GM18858 (cell line): Measurements from ENCODE around the gene RNFT2.

Experiments used
- ATAC-seq: cut with Tn5 transposase; IDR thresholded peaks from one replicate; pipeline ENCODE4 v1.9.1; 2021; ENCODE audit not compliant: unreplicated experiment

Gene RNFT2

DNA sequence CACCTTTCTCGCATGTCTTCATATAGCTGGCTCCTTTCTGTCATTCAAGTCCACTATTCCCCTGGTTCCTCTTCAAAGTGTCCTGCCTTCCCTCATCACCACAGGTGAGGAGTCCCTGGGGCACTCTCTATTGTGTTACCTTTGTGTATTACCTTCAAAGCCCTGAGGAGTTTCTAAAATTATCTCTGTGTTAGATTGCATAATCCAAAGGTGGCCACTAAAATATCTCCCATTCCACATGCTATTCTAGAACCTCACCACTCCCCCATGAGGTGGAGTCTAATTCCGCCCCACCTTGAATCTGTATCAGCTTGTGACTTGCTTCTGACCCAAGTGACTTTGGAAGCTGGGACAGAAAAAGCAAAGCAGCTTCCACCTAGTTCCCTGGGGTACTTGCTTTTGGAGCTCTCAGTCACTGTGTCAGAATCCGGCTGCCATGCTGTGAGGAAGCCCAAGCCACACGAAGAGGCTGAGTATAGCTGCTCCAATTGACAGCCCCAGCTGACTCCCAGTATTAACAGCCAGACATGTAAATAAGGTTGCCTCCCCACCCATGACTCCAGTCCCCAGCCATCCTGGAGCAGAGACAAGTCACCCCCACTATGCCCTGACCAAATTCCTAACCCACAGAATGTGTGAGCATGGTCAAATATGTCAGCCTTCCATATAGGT is 136.3 kb downstream of the RNFT2 start:
- no peak for ATAC-seq

DNA sequence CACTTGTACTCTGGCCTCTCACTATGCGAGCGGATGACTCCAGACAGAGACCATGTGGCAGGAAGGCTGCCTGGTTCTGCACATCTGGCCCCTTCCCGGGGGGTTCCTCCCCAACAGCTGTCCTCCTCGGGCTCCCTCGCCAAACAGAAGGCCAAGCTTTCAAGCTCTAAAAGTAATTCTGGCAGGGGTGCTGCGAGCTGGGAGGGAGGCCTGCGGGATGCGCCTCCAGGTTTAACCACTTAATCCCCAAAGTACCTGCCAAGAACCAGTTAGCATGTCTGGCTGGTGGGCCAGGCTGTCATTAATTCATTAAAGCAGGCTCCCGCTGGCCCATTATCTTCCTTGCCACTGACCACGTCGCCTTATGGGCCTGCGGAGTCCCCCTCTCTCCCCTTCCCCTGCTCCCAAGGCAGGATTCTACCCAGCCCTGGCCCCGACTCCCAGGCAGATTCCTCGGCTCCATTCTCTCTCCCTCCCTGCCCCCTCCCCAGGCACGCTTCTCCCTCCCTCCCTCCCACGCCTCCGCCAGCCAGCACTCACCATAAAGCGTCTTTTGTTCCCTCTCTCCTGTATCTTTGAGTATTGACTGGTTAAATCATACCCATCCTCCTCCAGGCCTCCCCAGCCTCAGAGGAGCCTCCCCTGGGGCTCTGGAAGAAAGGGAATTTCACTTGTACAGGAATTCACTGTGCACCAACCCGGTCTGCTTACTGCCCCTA is 138.2 kb downstream of the RNFT2 start:
- ATAC-seq, result no peak

DNA sequence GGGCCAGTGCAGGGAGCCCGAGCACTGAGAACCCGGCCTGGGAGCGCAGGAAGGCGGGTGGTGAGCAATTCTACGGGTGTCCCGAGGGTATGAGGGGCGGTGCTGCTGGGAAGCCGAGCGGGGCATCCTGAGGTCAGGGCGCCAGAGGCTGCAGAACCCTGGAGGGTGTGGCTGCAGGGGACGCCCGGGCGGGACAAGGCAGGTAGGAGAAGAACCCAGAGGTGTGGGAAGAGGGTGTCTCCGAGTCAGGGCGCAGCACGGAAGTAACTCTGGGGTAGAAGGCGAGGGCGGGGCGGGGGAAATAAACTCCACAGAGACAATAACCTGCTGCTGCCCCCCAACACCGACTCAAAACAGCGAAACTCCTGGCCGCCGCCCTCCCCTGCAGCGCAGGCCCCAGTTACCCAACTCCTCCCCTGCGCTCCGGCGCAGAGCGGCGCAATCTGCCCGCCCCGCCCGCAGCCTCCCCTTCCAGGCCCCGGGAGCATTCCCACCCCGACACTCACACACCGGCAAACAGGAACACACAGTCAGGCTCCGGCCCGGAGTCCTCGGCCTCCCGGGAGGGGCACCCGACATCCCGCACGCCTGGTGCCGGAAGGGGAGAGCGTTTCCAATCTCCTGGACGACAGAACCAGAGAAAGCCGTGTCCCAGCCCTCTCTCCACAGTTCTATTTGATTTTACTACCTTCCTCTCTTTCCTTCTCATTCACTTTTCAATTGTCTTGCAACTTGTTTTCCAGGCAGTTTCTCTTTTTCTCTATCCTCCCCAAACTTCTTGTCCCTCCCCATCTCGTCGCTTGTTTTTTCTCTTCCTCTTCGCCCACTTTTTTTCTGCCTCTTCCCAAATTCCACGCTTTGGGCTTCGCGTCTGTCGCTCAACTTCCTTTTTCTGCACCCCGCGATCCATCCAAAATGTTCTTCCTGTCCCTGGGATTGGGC is 140.7 kb downstream of the RNFT2 start:
- ATAC-seq, result no peak

DNA sequence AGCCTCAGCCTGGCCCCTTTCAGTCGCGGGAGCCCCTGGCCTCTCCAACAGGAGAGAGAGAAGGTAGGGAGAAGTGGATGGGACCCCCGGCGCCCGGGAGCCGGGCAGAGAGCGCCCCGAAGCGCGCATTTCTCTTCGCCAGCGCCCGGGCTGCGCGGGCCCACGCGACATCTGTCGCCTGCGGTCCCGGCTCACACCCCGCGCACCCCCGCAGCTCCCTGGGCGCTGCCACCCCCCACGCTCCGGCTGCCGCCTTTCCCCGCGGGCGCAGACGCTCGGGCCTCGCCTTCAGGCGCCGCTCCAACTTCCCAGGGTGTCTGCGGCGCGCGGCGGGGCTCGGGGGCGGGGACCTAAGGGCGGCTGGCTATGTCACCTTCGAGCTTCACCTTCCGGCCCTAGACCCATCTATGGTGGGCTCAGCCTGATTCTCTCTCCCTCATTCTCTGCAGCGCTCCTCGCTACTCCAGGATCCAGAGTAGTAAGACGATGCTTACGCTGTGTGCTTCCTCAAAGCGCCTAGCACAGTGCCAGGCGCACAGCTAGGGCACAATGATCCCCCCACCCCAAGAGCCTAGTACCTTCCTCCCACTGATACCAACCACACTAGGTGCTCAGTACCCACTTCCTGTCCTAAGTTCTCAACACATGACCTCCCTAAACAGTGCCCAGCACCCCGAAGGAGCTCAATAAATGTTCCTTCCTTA is 141.5 kb downstream of the RNFT2 start:
- ATAC-seq, result no peak

DNA sequence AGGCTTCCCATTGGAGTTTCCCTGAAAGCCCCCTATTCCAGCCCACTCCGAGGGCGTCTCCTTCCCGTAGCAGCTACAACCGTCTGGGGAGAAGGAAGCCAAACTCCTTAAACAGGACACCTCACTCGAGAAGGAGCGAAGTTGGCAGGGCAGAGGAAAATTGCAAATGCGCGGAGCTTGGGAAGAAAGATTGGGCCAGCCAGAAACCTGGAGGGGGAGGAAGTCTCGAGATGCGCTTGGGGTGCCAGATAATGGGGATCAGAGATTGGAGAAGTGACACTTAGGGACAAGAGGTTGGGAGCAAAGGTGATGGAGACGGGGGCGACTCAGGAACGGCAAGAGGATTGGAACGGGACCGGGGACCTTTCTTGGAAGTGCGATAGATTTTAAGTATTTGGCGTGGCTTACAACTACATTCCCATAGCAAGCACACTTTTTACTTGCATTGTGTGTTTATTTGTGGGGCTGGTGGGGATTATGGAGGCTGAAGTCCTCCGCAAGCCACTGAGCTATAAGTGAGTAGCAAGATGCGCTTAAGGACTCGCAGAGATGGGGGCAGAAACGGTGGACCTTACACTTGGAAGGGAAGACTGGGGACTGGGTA is 142.2 kb downstream of the RNFT2 start:
- no peak for ATAC-seq

DNA sequence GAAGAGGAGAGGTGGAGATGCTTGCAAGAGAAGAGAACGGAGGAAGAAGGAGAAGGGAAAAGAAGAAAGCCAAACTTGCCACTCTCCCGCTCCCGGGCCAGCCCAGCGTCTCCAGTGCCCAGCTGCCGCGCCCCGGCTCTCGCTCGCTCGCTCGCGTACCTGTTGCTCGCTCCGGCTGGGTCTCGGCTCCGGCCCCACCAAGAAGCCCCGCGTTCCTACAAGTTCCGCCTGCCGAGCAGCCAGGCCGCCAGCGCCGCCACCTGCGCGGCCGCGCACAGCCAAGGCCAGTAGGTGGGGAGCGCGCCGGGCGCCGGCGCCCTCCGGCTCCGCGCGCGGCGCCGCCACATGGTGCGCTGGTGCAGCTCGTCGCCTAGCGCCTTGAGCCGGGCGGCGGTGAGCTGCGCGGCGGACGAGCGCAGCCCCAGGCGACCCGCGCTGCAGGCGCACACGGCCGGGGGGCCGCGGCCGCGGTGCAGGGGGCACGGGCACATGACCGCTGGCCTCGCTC is 142.8 kb downstream of the RNFT2 start:
- no peak for ATAC-seq

DNA sequence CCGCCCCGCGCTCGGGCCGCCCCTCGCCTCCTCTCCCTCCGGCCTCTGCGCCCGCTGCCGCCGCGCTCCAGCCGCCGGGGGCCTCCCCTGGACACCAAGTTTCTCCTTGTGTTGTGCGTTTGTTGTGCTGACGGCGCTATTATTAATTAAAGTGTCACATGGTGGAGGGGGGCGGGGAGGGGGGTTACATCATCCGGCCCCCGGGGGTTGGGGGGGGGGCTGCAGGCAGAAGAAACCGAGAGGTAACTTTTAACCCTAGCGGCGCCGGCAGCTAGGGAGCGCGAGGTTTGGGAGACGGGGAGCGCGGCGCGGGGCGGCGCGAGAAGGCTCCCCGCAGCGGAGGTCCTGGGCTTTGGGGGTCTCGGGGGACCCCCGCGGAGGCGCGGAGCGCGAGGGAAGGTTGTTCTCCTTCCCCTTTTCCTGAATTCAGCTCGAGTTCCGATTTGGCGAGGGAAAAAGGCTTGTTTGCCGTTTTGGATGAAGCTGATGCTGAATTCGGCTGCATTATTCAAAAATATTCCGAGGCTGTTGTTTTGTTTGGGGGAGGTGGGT is 143.3 kb downstream of the RNFT2 start, which contains the start of gene HRK:
Gene HRK (minus strand): TSS at position 117 of the 552 bp plus-strand sequence. CDS start 134 bp downstream, outside the sequence.
- ATAC-seq, result no peak

DNA sequence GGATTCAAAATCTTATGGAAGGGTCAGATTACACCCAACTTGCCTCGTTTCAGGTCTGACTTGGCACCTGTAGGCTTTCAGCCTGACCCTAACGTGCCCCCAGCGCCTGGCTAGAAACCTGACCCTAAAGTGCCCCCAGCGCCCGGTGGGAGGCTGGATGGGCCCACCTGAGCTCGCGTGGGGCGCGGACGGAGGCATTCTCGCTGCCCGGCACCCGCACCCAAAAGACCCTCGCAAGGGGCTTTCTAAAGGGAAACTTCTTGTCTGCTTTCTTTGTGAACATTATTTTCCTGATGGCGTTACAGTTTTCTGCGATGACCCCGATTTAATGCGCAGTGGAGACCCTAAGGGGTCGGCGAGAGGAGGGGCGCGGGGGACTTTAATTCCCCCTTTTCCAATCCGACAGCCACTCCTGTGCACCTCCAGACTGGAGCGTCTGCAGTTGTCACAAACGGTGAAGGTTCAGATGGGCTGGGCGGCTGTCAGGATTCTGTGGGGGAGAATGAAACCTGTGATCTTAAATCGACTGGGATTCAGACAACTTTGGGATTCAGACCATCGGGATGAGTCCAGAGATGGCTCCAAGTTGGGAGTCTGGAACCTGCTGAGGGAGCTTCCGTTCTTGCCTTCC is 143.9 kb downstream of the RNFT2 start:
- ATAC-seq, result no peak

DNA sequence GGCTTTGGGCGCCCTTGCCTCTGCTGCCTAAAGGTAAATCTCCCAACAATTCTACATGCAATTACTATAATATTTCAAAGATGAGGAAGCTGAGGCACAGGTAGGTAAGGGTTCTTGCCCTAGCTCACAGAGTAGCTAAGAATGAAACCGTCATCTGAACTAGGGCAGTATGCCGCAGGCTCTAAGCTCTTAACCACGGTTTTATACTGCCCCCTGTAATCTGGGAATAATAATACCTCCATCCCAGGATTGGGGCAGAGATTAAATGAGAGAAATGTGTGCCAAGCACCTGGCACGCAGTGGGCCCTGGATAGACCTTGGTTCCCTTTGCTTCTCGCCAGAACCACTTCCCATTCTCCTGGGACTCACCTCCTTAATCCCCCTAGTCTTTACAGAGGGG is 144.6 kb downstream of the RNFT2 start:
- no peak for ATAC-seq

DNA sequence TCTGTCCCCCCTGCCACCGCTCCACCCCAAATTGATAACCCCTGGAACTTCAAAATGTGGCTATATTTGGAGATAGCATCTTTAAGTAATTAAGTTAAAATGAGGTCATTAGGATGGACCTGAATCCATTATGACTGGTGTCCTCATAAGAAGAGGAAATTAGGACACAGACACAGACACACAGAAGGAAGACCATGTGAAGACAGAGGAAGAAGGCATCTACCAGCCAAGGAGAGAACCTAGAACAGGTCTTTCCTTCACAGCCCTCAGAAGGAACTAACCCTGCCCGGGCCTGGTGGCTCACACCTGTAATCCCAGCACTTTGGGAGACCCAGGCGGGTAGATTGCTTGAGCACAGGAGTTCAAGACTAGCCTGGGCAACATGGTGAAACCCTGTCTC is 146.8 kb downstream of the RNFT2 start:
- ATAC-seq, result no peak

DNA sequence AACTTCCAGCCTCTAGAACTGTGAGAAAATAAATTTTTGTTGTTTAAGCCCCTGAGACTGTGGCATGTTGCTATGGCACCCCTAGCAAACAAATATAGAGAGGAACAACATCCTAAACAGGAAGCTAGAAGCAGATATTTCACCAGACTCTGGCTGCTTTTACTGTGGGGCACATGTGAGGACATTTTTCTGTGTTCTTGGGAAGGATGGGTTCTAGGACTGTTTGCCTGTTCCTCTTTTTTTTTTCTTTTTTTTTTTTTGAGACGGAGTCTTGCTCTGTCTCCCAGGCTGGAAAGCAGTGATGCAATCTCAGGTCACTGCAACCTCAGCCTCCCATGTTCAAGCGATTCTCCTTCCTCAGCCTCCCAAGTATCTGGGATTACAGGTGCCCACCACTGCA is 147.4 kb downstream of the RNFT2 start:
- no peak for ATAC-seq

DNA sequence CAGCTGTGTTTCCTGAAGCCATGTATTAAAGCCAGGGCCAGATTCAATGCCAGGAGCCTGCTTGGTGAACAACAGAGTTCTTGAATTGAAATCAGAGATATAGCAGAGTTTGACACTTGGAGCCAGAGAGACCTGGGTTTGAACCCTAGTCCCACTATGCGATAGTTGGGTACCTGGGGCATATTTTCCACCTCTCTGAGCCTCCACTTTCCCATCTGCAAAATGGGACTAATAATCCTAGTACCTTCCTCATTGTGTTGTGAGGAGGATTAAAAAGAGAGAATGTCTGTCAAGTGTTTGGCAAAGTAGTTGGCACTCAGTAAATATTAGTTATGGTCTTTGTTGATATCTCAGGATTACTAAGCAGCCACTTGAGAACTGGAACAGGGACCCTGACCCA is 149.1 kb downstream of the RNFT2 start:
- ATAC-seq, result no peak

DNA sequence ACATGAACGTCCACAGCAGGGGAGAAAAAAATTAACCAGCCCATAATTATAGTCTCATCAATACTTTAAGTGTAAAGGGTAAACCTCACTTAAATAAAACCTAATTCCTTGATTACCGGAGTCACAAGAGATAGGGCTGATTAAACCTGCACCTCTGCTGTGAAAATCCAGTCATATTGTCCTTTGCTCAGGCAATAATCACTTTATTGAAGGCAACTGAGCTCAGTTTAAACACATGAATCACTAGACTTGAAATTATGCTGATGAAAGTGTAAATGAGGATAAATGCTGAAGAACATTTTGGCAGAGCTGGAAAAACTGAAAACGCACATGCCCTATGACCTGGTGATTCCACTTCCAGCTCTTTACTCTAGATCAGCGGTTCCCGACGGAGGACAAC is 149.8 kb downstream of the RNFT2 start:
- ATAC-seq, result no peak

DNA sequence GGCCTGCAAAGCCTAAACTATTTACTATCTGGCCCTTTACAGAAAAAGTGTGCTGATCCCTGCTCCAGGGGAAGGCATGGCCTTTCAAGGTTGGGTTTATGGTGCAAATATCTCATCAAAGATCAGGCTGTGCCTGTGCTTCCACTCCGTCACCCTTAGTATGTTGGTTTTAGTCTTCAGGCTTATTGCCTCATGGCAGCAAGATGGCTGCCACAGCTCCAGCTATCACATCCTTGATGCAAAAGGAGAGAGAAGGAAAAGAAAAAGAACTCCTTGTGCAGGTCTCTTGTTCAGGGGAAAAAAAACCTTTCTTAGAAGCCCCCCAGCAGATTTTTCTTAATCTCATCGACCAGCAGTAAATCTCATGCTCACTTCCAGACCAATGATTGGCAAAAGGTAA is 152.2 kb downstream of the RNFT2 start:
- ATAC-seq, result no peak

DNA sequence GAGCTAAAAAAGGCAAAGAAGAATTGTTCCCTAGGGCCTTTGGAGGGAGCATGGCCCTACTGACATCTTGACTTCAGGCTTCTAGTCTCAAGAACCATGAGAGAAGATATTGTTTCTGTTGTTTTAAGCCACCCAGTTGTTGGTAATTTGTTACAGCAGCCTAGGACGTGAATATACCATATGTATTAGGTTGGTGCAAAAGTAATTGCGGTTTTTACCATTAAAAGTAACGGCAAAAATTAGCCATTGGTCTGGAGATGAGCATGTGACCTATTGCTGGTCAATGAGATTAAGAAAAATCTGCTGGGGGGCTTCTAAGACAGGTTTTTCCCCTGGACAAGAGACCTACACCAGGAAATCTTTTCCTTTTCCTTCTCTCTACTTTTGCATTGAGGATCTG is 152.9 kb downstream of the RNFT2 start:
- ATAC-seq, result no peak

DNA sequence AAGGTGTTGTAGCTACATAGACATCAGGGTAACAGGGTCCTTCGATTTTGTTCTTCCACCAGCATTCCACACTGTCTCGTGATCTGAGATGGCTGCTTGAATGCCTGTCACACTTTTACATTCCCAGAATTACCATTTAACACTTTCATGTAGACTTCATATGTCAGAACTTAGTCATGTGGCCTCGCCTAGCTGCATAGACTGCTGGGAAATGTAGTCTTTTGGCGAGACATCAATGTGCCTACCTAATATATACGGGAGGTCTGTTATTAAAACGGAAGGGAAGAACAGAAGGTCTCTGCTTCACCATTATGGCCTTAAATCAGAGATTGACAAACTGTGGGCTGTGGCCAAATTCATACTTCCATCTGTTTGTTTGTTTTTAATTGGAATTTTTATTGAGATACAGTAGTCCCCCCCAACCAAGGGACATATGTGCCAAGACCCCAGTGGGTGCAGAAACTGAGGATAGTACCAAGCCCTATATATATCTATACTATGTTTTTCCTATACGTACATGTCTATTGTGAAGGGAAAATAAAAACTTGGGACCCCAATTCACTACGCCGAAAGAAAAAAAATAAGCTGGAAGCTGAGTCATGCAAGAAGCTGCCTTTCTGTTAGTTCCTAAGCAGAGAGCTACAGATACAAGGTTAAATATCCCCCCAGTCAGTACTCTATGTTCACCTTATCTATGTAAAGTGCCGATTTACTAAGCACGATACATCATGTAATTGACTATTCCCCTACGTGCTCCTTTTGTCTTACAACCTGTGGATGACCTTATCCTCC is 154.4 kb downstream of the RNFT2 start:
- no peak for ATAC-seq

DNA sequence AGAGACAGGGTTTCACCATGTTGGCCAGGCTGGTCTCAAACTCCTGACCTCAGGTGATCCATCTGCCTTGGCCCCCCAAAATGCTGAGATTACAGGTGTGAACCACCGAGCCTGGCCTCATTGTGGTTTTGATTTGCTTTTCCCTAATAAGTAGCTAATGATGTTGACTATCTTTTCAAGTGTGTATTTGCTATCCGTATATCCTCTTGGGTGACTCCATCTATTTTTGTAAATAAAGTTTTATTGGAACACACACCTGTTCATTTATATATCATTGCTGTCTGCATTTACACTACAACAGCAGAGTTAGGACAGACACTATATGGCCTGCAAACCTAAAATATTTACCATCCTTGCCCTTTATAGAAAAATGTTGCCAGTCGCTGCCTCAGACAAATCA is 156.8 kb downstream of the RNFT2 start:
- no peak for ATAC-seq

DNA sequence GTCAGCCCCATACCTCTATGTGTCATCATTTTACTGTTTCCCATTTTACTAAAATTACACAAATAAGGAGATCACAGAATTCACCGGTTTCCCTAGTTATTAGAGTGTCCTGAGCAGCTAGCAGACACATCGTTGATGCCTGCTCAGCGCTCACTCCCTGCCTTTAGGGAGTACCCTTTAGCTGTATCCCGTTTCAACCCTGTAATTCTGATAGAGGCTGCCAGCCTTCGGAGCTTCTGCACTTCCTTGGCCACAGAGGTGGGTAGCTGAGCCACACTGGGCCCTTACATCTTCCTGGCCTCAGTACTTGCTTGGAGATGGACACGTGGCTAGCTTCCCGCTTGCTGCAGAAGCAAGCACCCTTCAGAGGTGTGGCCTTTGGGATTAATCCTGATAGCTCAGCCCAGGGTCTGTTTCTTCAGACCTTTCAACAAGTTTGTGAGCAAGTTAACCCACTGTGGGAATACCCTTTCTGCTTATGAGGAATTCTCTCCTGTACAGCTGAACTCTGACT is 158.4 kb downstream of the RNFT2 start:
- ATAC-seq, result no peak

DNA sequence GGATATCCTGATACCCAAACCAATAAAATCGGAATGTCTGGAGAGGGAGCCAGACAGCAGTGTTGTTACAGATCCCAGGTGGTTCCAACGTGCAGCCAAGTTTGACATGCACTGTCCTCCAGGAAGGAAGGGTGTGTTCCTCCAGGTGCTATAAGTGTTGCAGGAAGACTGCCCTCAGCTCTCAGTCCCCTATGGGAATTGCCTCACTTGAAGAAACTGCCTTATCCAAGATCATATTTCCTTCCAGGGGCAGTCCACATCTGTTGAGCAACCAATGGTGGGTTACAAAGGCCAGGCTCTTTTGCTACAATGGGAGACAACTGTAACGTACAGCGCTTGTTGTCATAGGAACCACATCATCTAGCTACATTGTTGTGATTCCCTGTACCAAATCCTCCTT is 159.4 kb downstream of the RNFT2 start:
- ATAC-seq, result no peak
